CD4-positive, alpha-beta T cell (primary cell): ENCODE data around the gene BNC1. TPM values are rescaled to one million over a fixed set of nuclear protein-coding genes. Genes with fewer than 3 reads are reported as not detected.
"Not testable (repeated sequence)": the region's sequence is repeated elsewhere in the genome, so short reads cannot be mapped to it uniquely, and the experiment has no call there.

Experiments used
- ATAC-seq: fragments of 200-7000 bp; cut with Tn5 transposase; one replicate; pipeline ENCODE4 v1.10.0; 2022; ENCODE audit warnings: mild to moderate bottlenecking; ENCODE audit not compliant: poor library complexity
- CTCF ChIA-PET: fragments of 350-600 bp; sonication (Branson Sonifier 250); formaldehyde crosslinking; loops from one replicate; lab custom pipeline; 2021; ENCODE audit warnings: antibody characterized with exemption, inconsistent platforms; lab: Charles Lee
- POLR2A ChIA-PET: fragments of 350-600 bp; sonication (Branson Sonifier 250); formaldehyde crosslinking; loops from one replicate; lab custom pipeline; 2021; ENCODE audit warnings: antibody characterized with exemption, inconsistent platforms; lab: Charles Lee
- DNase-seq, 14 experiments: peaks; one replicate each; pipeline ENCODE4 v3.0.0-alpha.2; 2013 to 2020; ENCODE audit warnings: mixed read lengths in 2 of 14
- H3K27ac ChIP-seq, 2 donors: one replicate each; pipeline versions ENCODE4 v1.5.1 to v1.7.0; 2013; ENCODE audit warnings: low read length in 2 of 2, low read depth in 1 of 2, mild to moderate bottlenecking in 1 of 2
- H3K27me3 ChIP-seq, 2 experiments: 1 replicate in 1 of 2; 2 replicates in 1 of 2; pipeline versions ENCODE4 v1.6.1 to v1.7.0; 2013; ENCODE audit warnings: low read length in 2 of 2, control low read depth in 1 of 2, mild to moderate bottlenecking in 1 of 2, moderate library complexity in 1 of 2; ENCODE audit not compliant: insufficient read depth in 2 of 2, control insufficient read depth in 1 of 2
- H3K36me3 ChIP-seq: one replicate; pipeline ENCODE4 v1.6.1; 2013; ENCODE audit warnings: low read length, control low read depth; ENCODE audit not compliant: insufficient read depth
- H3K4me1 ChIP-seq: one replicate; pipeline ENCODE4 v1.6.1; 2013; ENCODE audit warnings: low read length, control low read depth; ENCODE audit not compliant: insufficient read depth
- H3K4me3 ChIP-seq: one replicate; pipeline ENCODE4 v1.5.1; 2013; ENCODE audit warnings: mild to moderate bottlenecking, low read length, moderate library complexity
- H3K9me3 ChIP-seq, 2 experiments: 1 replicate in 1 of 2; 2 replicates in 1 of 2; pipeline versions ENCODE4 v1.6.1 to v1.7.0; 2013; ENCODE audit warnings: low read length in 2 of 2, mild to moderate bottlenecking in 2 of 2, control low read depth in 1 of 2, moderate library complexity in 1 of 2; ENCODE audit not compliant: control insufficient read depth in 1 of 2, insufficient read depth in 1 of 2
- H3K27ac Mint-ChIP-seq: one replicate; pipeline ENCODE4 v1.8.0; 2020; ENCODE audit warnings: mixed read lengths
- H3K27me3 Mint-ChIP-seq: one replicate; pipeline ENCODE4 v1.8.0; 2021; ENCODE audit warnings: mixed read lengths
- H3K36me3 Mint-ChIP-seq: one replicate; pipeline ENCODE4 v1.8.0; 2021; ENCODE audit warnings: low read depth, mixed read lengths
- H3K4me1 Mint-ChIP-seq: one replicate; pipeline ENCODE4 v1.8.0; 2021; ENCODE audit warnings: low read depth, mixed read lengths
- H3K4me3 Mint-ChIP-seq: one replicate; pipeline ENCODE4 v1.8.0; 2020; ENCODE audit warnings: mild to moderate bottlenecking, mixed read lengths
- H3K9me3 Mint-ChIP-seq: one replicate; pipeline ENCODE4 v1.8.0; 2020; ENCODE audit warnings: mixed read lengths
- intact Hi-C, 2 experiments: fragments of 100-400 bp; cut with DNase I in 1 of 2; cut with micrococcal nuclease in 1 of 2; formaldehyde crosslinking; loops; one replicate each; pipeline versions ENCODE4 v1.15.1 to v1.9.0; 2023 to 2025; cut with DNase I, micrococcal nuclease
- total RNA-seq, 174 experiments: library from RNA in 2 of 174; stranded (reverse) in 2 of 174; gene quantifications; one replicate each; pipeline ENCODE4 v1.2.3 and lab custom pipeline; 2021 to 2026
- TF ChIP-seq, protein P1 (sequence below): fragments of 200-600 bp; IDR thresholded peaks from one replicate; pipeline ENCODE4 v1.8.0; 2022; ENCODE audit warnings: antibody characterized with exemption, mild to moderate bottlenecking

The BNC1 gene
- total RNA-seq, 2 experiments from 2014 or later = not detected

DNA sequence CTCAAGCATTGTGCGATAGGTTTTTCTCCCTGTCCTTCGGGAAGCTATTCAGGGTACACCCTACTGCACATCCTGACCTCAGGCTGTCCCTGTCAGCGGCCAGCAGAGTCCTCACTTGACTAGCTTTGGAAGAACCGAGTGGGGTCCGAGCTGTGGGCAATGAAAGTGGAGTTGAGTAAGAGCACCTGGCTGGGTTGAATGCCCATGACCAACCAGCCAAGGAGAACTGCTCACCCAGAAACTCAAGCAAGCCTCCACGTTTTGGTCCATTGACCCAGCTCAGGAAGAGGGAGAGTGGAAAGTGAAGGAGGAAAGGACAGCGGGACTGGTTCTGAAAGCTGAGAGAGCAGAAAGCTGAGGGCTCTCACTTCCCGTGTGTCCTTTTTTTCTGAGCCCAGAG is 40.8 kb downstream of the BNC1 start:
- Histone ChIP-seq H3K4me3 (no peak overlapping the region), H3K36me3 (no peaks in the 10 kb centered on the region), H3K27ac (no peak overlapping the region), H3K9me3 (no peaks in the 10 kb centered on the region), H3K27me3 (peaks cover 6 to 10% of the 10 kb centered on the region in 2 experiments), H3K4me1 (no peaks in the 10 kb centered on the region)
- ATAC-seq = no peak
- H3K4me1 Mint-ChIP-seq = no peaks in the 10 kb centered on the region
- ChIA-PET CTCF (no interaction called here), POLR2A (no interaction called here)
- no peak overlapping the region for H3K27ac Mint-ChIP-seq
- no peaks in the 10 kb centered on the region for H3K36me3 Mint-ChIP-seq
- peaks cover 3% of the 10 kb centered on the region for H3K9me3 Mint-ChIP-seq
- intact Hi-C loops = no loop called here
- H3K27me3 Mint-ChIP-seq = peaks cover 31% of the 10 kb centered on the region
- TF ChIP-seq, protein P1, sequence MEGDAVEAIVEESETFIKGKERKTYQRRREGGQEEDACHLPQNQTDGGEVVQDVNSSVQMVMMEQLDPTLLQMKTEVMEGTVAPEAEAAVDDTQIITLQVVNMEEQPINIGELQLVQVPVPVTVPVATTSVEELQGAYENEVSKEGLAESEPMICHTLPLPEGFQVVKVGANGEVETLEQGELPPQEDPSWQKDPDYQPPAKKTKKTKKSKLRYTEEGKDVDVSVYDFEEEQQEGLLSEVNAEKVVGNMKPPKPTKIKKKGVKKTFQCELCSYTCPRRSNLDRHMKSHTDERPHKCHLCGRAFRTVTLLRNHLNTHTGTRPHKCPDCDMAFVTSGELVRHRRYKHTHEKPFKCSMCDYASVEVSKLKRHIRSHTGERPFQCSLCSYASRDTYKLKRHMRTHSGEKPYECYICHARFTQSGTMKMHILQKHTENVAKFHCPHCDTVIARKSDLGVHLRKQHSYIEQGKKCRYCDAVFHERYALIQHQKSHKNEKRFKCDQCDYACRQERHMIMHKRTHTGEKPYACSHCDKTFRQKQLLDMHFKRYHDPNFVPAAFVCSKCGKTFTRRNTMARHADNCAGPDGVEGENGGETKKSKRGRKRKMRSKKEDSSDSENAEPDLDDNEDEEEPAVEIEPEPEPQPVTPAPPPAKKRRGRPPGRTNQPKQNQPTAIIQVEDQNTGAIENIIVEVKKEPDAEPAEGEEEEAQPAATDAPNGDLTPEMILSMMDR = no peak
- no peak for DNase-seq
- no peak overlapping the region for H3K4me3 Mint-ChIP-seq

DNA sequence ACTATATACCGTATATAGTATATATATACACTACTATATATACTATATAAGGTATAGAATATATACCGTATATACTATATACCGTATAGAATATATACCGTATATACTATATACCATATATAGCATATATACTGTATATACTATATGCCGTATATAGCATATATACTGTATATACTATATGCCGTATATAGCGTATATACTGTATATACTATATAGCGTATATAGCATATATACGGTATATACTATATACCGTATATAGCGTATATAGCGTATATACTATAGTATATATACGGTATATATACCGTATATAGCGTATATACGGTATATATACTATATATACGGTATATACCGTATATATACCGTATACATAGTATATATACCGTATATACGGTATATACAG is 54.2 kb downstream of the BNC1 start:
- Histone ChIP-seq H3K4me1 (no peaks in the 10 kb centered on the region), H3K27me3 (peaks cover 0 to 2% of the 10 kb centered on the region in 2 experiments), H3K4me3 (no peak overlapping the region), H3K36me3 (no peaks in the 10 kb centered on the region), H3K27ac (no peak overlapping the region), H3K9me3 (no peaks in the 10 kb centered on the region)
- H3K9me3 Mint-ChIP-seq = no peaks in the 10 kb centered on the region
- ChIA-PET POLR2A (no interaction called here), CTCF (no interaction called here)
- DNase-seq (no peak), ATAC-seq (no peak)
- no peaks in the 10 kb centered on the region for H3K4me1 Mint-ChIP-seq
- TF ChIP-seq, protein P1 = no peak
- H3K27me3 Mint-ChIP-seq = peaks cover 15% of the 10 kb centered on the region
- H3K27ac Mint-ChIP-seq = no peak overlapping the region
- no peak overlapping the region for H3K4me3 Mint-ChIP-seq
- H3K36me3 Mint-ChIP-seq = no peaks in the 10 kb centered on the region
- intact Hi-C loops = no loop called here

- ChIA-PET POLR2A (no interaction called here), CTCF (no interaction called here)
- peaks cover 0 to 4% of the 10 kb centered on the region in 2 experiments for H3K9me3 ChIP-seq
- H3K36me3 ChIP-seq = no peaks in the 10 kb centered on the region
- no peak overlapping the region for H3K4me3 ChIP-seq
- H3K4me1 ChIP-seq = no peaks in the 10 kb centered on the region
- Mint-ChIP-seq H3K27me3 (peaks cover 18% of the 10 kb centered on the region), H3K9me3 (peaks cover 6% of the 10 kb centered on the region), H3K27ac (no peak overlapping the region), H3K4me1 (no peaks in the 10 kb centered on the region), H3K36me3 (no peaks in the 10 kb centered on the region), H3K4me3 (no peak overlapping the region)
- no peaks in the 10 kb centered on the region for H3K27me3 ChIP-seq
- ATAC-seq (no peak), DNase-seq (no peak)
- no peak overlapping the region for H3K27ac ChIP-seq
- TF ChIP-seq, protein P1 = no peak
- intact Hi-C loops = no loop called here
Measured at GRCh38 chr15:83225449-83225848, 59.0 kb downstream of the BNC1 start.

GRCh38 chr15:83221781-83222180 is 62.7 kb downstream of the BNC1 start:
- H3K36me3 ChIP-seq, H3K4me1 Mint-ChIP-seq, H3K36me3 Mint-ChIP-seq, CTCF ChIA-PET, H3K4me3 ChIP-seq, H3K9me3 Mint-ChIP-seq, intact Hi-C loops, H3K27me3 ChIP-seq, H3K27ac Mint-ChIP-seq, DNase-seq, POLR2A ChIA-PET, ATAC-seq, H3K4me1 ChIP-seq, H3K9me3 ChIP-seq, H3K27ac ChIP-seq, H3K4me3 Mint-ChIP-seq: not testable (repeated sequence)
- peaks cover 34% of the 10 kb centered on the region for H3K27me3 Mint-ChIP-seq
